Keratinocyte (primary cell): ENCODE results near the gene AXL. TPM values are rescaled to one million over a fixed set of nuclear protein-coding genes. Genes with fewer than 3 reads are reported as not detected.
A peak's percentile ranks its signal among the peaks of the same experiment; 100 is the strongest.

Experiments used
- DNase-seq: peaks from one replicate; pipeline ENCODE4 v3.0.0-alpha.2; 2011; ENCODE audit warnings: low read depth, missing footprints, low spot score
- FAIRE-seq: peaks from 2 replicates; lab custom pipeline; 2011; peaks lifted over from hg19 to GRCh38; lab: Jason Lieb, UNC
- H2AFZ ChIP-seq: 2 replicates; pipeline ENCODE4 v1.6.0; 2012; ENCODE audit warnings: low read length, control low read depth, inconsistent platforms; ENCODE audit not compliant: control insufficient read depth
- H3K27ac ChIP-seq: 2 replicates; pipeline ENCODE4 v1.5.1; 2011; ENCODE audit warnings: low read length; ENCODE audit not compliant: control insufficient read depth, insufficient read depth
- H3K27me3 ChIP-seq: 3 replicates; pipeline ENCODE4 v1.6.0; 2011; ENCODE audit warnings: low read length; ENCODE audit not compliant: control insufficient read depth, insufficient read depth; ENCODE audit errors: extremely low read depth
- H3K36me3 ChIP-seq, 2 experiments: 2 replicates in 1 of 2; 3 replicates in 1 of 2; pipeline ENCODE4 v1.5.1; 2011; ENCODE audit warnings: low read length in 2 of 2, mild to moderate bottlenecking in 1 of 2; ENCODE audit not compliant: control insufficient read depth in 2 of 2, insufficient read depth in 2 of 2; ENCODE audit errors: extremely low read depth in 1 of 2
- H3K4me1 ChIP-seq: 3 replicates; pipeline ENCODE4 v1.5.1; 2011; ENCODE audit warnings: low read length; ENCODE audit not compliant: control insufficient read depth, insufficient read depth; ENCODE audit errors: extremely low read depth
- H3K4me2 ChIP-seq: 3 replicates; pipeline ENCODE4 v1.6.0; 2011; ENCODE audit warnings: low read depth, low read length; ENCODE audit not compliant: control insufficient read depth, insufficient read depth; ENCODE audit errors: extremely low read depth
- H3K4me3 ChIP-seq, 3 experiments: fragments of 200-600 bp in 1 of 3; sonication (generic) in 1 of 3; 2 replicates in 2 of 3; 3 replicates in 1 of 3; pipeline ENCODE4 v1.5.1; 2011 to 2016; ENCODE audit warnings: low read length in 3 of 3, mild to moderate bottlenecking in 3 of 3, control low read depth in 2 of 3, inconsistent platforms in 1 of 3, low read depth in 1 of 3, mixed read lengths in 1 of 3, mixed run types in 1 of 3, moderate library complexity in 1 of 3; ENCODE audit not compliant: control insufficient read depth in 2 of 3, insufficient read depth in 2 of 3; ENCODE audit errors: extremely low read depth in 1 of 3
- H3K79me2 ChIP-seq: 2 replicates; pipeline ENCODE4 v1.6.0; 2012; ENCODE audit warnings: low read length; ENCODE audit not compliant: control insufficient read depth, insufficient read depth
- H3K9ac ChIP-seq: 3 replicates; pipeline ENCODE4 v1.6.0; 2011; ENCODE audit warnings: low read length; ENCODE audit not compliant: control insufficient read depth, insufficient read depth; ENCODE audit errors: extremely low read depth
- H3K9me1 ChIP-seq: 3 replicates; pipeline ENCODE4 v1.6.0; 2011; ENCODE audit warnings: low read length; ENCODE audit not compliant: control insufficient read depth, insufficient read depth; ENCODE audit errors: extremely low read depth
- H3K9me3 ChIP-seq: 2 replicates; pipeline ENCODE4 v1.5.1; 2012; ENCODE audit warnings: low read depth, low read length; ENCODE audit not compliant: control insufficient read depth
- H4K20me1 ChIP-seq: 3 replicates; pipeline ENCODE4 v1.6.0; 2011; ENCODE audit warnings: low read length; ENCODE audit not compliant: control insufficient read depth, insufficient read depth; ENCODE audit errors: extremely low read depth
- CTCF ChIP-seq, 3 experiments: IDR thresholded peaks in 1 of 3; conservative IDR thresholded peaks in 1 of 3; optimal IDR thresholded peaks in 1 of 3; 2 replicates in 2 of 3; 3 replicates in 1 of 3; pipeline versions ENCODE3 to v1.5.1; 2011; ENCODE audit warnings: low read length in 3 of 3, mild to moderate bottlenecking in 3 of 3, moderate library complexity in 2 of 3, control low read depth in 1 of 3, inconsistent platforms in 1 of 3; ENCODE audit not compliant: insufficient read depth in 2 of 3; ENCODE audit errors: extremely low read depth in 1 of 3
- EZH2 ChIP-seq: IDR thresholded peaks from one replicate; pipeline ENCODE4 v1.6.1; 2012; ENCODE audit warnings: inconsistent platforms, mild to moderate bottlenecking, low read length, moderate library complexity
- dilution Hi-C: fragments of 300-500 bp; cut with MboI; formaldehyde crosslinking; loops from one replicate; pipeline ENCODE4 v1.7.0; 2020; ENCODE audit warnings: low sequenced_read_pairs; ENCODE audit not compliant: extremely low pct_ligation_motif_present
- polyA plus RNA-seq, 5 experiments: library from polyadenylated mRNA; depleted of rRNA in 3 of 5; stranded (reverse) in 3 of 5; stranded (forward) in 1 of 5; unstranded in 1 of 5; fragments of >200 nt; gene quantifications; 1 replicate in 1 of 5; 2 replicates in 3 of 5; 3 replicates in 1 of 5; pipeline versions ENCODE4 v1.2.1 to v1.2.3, GENCODE V29; 2011 to 2012; ENCODE audit warnings: missing spikeins in 2 of 5, low read depth in 1 of 5, low replicate concordance in 1 of 5

The AXL gene
- polyA plus RNA-seq, 1 donor (not counting 4 experiments of a cell fraction or from before 2014, with no cell fraction given): 21.7 TPM

GRCh38 chr19:41230067-41230857, 11.2 kb downstream of the AXL start:
- Histone ChIP-seq H4K20me1 (no peaks in the 10 kb centered on the region), H3K9ac (no peak overlapping the region), H3K4me2 (no peak overlapping the region), H3K9me1 (peaks cover under 1% of the 10 kb centered on the region), H3K79me2 (peaks cover 2% of the 10 kb centered on the region), H3K27me3 (no peaks in the 10 kb centered on the region), H2AFZ (no peak overlapping the region), H3K4me1 (peaks cover 14% of the 10 kb centered on the region), H3K27ac (no peak overlapping the region), H3K9me3 (no peaks in the 10 kb centered on the region), H3K36me3 (peaks cover 1 to 37% of the 10 kb centered on the region in 2 experiments), H3K4me3 (no peak overlapping the region)
- dilution Hi-C loops: no loop called here
- DNase-seq: no peak
- peak; percentile 60 for FAIRE-seq
- TF ChIP-seq EZH2: no peak
- TF ChIP-seq CTCF (optimal IDR thresholded peaks at IDR 0.05 in 1 of 3, IDR thresholded peaks at IDR 0.05 in 1 of 3, conservative IDR thresholded peaks at IDR 0.05 in 1 of 3; ENCODE audit: extremely low read depth in 1 of 3, insufficient read depth in 2 of 3, low read length in 3 of 3): no peak

- H2AFZ ChIP-seq: no peak overlapping the region
- no peak overlapping the region for H3K27ac ChIP-seq
- H3K9me1 ChIP-seq: no peaks in the 10 kb centered on the region
- H3K4me2 ChIP-seq: no peak overlapping the region
- H3K9ac ChIP-seq: no peak overlapping the region
- no peaks in the 10 kb centered on the region for H4K20me1 ChIP-seq
- no peaks in the 10 kb centered on the region for H3K9me3 ChIP-seq
- dilution Hi-C loops: no loop called here
- DNase-seq (no peak), FAIRE-seq (no peak)
- H3K27me3 ChIP-seq: no peaks in the 10 kb centered on the region
- H3K79me2 ChIP-seq: peaks cover 2% of the 10 kb centered on the region
- H3K4me3 ChIP-seq: no peak overlapping the region
- TF ChIP-seq EZH2 (no peak), CTCF (optimal IDR thresholded peaks at IDR 0.05 in 1 of 3, IDR thresholded peaks at IDR 0.05 in 1 of 3, conservative IDR thresholded peaks at IDR 0.05 in 1 of 3; ENCODE audit: extremely low read depth in 1 of 3, insufficient read depth in 2 of 3, low read length in 3 of 3) (no peak)
- no peaks in the 10 kb centered on the region for H3K4me1 ChIP-seq
- peaks cover 3 to 25% of the 10 kb centered on the region in 2 experiments for H3K36me3 ChIP-seq
Measured at GRCh38 chr19:41232686-41233085, 13.7 kb downstream of the AXL start.
